Osteoblast (primary cell): ENCODE measurements around the gene NIT1. TPM values are rescaled to one million over a fixed set of nuclear protein-coding genes. Genes with fewer than 3 reads are reported as not detected.

Experiments used
- DNase-seq: peaks from one replicate; pipeline ENCODE4 v3.0.0; 2011; ENCODE audit warnings: low spot score, mixed read lengths; ENCODE audit not compliant: insufficient read length; ENCODE audit errors: missing footprints
- H2AFZ ChIP-seq: 2 replicates; pipeline ENCODE4 v1.6.0; 2011; ENCODE audit warnings: mild to moderate bottlenecking, low read length
- H3K27ac ChIP-seq: 2 replicates; pipeline ENCODE4 v1.5.1; 2011; ENCODE audit warnings: mild to moderate bottlenecking, low read depth, low read length, moderate library complexity
- H3K27me3 ChIP-seq: 2 replicates; pipeline ENCODE4 v1.6.0; 2012; ENCODE audit warnings: mild to moderate bottlenecking, control low read depth, inconsistent platforms, low read length, moderate library complexity; ENCODE audit not compliant: insufficient read depth
- H3K36me3 ChIP-seq: 2 replicates; pipeline ENCODE4 v1.5.1; 2011; ENCODE audit warnings: mild to moderate bottlenecking, low read length, control low read depth, moderate library complexity; ENCODE audit not compliant: insufficient read depth
- H3K4me1 ChIP-seq: 2 replicates; pipeline ENCODE4 v1.5.1; 2011; ENCODE audit warnings: mild to moderate bottlenecking, low read length, control low read depth, moderate library complexity; ENCODE audit not compliant: insufficient read depth
- H3K4me2 ChIP-seq: 2 replicates; pipeline ENCODE4 v1.6.0; 2011; ENCODE audit warnings: mild to moderate bottlenecking, low read length; ENCODE audit not compliant: insufficient read depth
- H3K4me3 ChIP-seq: fragments of 200-600 bp; sonication (generic); 3 replicates; pipeline ENCODE4 v1.5.1; 2012; ENCODE audit warnings: mild to moderate bottlenecking, low read length, inconsistent platforms; ENCODE audit not compliant: insufficient read depth
- H3K79me2 ChIP-seq: 2 replicates; pipeline ENCODE4 v1.6.0; 2012; ENCODE audit warnings: mild to moderate bottlenecking, low read length, control low read depth, inconsistent platforms; ENCODE audit not compliant: insufficient read depth
- H3K9me3 ChIP-seq: 2 replicates; pipeline ENCODE4 v1.5.1; 2011; ENCODE audit warnings: low read depth, low read length, control low read depth
- H4K20me1 ChIP-seq: 2 replicates; pipeline ENCODE4 v1.6.0; 2012; ENCODE audit warnings: mild to moderate bottlenecking, low read length, control low read depth; ENCODE audit not compliant: insufficient read depth
- total RNA-seq: library from RNA; depleted of rRNA; stranded (reverse); fragments of >200 nt; gene quantifications from 2 replicates; pipeline ENCODE4 v1.2.3, GENCODE V29; 2012
- TF ChIP-seq, protein P1 (sequence below): IDR thresholded peaks from 2 replicates; pipeline ENCODE4 v1.5.1; 2011; ENCODE audit warnings: mild to moderate bottlenecking, low read depth, low read length, moderate library complexity; ENCODE audit errors: extremely low read depth

The NIT1 gene
- total RNA-seq, 1 donor, result 23.9 TPM

DNA sequence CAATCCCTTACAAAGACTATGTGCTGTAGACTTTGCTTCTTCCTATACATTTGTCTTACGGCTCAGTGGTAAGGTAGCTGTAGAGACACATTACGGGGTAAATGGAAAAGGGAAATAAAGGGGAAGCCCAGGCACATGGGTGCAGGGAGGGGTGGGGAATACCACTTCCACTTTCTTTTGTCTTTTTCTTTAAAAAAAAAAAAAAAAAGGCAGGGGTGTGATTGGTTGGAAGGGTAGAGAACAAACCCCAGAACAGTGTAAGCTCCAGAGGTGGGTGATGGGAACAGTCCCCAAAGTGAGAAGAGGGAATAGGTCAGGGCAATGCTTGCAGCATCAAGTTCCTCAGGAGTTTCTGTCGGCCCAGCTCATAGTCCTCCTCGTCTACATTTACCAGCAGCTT lies 3.9 kb downstream of the NIT1 start:
- H3K79me2 ChIP-seq, result peaks cover 59% of the 10 kb centered on the region

DNA sequence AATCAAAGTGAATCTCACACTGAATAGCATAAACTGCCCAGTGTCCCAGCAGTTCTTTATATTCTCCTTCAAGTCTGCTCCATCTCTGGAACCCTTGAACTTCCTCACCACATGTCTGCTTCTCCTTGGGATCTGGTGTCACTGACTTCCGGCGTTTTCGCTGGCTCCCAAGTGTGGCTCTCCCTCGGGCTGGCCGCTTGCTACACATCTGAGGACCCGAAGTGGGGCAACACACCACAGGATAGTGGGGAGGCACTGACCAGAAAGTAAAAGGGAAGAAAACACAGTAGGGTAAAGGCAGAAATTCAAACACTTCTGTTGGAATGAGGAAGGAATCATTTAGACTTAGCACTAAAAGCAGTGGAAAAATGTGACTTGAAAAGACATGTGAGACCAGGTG lies 5.1 kb downstream of the NIT1 start:
- no peak overlapping the region for H3K4me3 ChIP-seq
- H4K20me1 ChIP-seq, result peaks cover 18% of the 10 kb centered on the region
- no peak overlapping the region for H2AFZ ChIP-seq
- no peaks in the 10 kb centered on the region for H3K9me3 ChIP-seq
- DNase-seq, result no peak
- peaks cover 60% of the 10 kb centered on the region for H3K79me2 ChIP-seq
- H3K36me3 ChIP-seq, result peaks cover 58% of the 10 kb centered on the region
- H3K4me1 ChIP-seq, result peaks cover 18% of the 10 kb centered on the region
- no peak overlapping the region for H3K27ac ChIP-seq
- TF ChIP-seq, protein P1, sequence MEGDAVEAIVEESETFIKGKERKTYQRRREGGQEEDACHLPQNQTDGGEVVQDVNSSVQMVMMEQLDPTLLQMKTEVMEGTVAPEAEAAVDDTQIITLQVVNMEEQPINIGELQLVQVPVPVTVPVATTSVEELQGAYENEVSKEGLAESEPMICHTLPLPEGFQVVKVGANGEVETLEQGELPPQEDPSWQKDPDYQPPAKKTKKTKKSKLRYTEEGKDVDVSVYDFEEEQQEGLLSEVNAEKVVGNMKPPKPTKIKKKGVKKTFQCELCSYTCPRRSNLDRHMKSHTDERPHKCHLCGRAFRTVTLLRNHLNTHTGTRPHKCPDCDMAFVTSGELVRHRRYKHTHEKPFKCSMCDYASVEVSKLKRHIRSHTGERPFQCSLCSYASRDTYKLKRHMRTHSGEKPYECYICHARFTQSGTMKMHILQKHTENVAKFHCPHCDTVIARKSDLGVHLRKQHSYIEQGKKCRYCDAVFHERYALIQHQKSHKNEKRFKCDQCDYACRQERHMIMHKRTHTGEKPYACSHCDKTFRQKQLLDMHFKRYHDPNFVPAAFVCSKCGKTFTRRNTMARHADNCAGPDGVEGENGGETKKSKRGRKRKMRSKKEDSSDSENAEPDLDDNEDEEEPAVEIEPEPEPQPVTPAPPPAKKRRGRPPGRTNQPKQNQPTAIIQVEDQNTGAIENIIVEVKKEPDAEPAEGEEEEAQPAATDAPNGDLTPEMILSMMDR, result no peak
- no peaks in the 10 kb centered on the region for H3K27me3 ChIP-seq
- no peak overlapping the region for H3K4me2 ChIP-seq

More for the DNA sequence above, 3.9 kb downstream of the NIT1 start:
- no peak overlapping the region for H3K4me3 ChIP-seq
- H3K36me3 ChIP-seq, result peaks cover 58% of the 10 kb centered on the region
- H4K20me1 ChIP-seq, result peaks cover 17% of the 10 kb centered on the region
- no peak for DNase-seq
- H3K9me3 ChIP-seq, result no peaks in the 10 kb centered on the region
- no peak overlapping the region for H3K27ac ChIP-seq
- no peaks in the 10 kb centered on the region for H3K27me3 ChIP-seq
- no peak overlapping the region for H2AFZ ChIP-seq
- no peak overlapping the region for H3K4me2 ChIP-seq
- TF ChIP-seq, protein P1, result no peak
- peaks cover 22% of the 10 kb centered on the region for H3K4me1 ChIP-seq

DNA sequence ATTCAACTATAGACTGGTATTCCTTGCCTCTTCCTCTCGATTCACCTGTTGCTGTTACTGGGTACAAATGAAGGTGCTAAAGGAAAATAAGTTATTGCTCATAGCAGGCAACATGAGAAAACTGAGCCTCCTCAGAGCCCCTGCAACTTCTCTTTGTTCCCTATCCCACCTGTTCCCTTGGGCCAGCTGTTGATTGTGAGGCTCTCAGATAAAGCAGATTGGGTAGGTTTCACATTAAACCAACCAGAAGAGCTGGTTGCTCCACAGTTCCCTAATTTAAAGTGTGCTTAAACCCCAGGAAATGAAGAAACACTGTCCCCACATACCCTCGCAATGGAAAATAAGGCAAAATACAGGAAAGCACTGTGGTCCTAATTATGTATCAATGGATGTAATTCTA lies 9.7 kb downstream of the NIT1 start:
- no peak for DNase-seq
- Histone ChIP-seq H3K4me2 (no peak overlapping the region), H2AFZ (no peak overlapping the region), H3K27me3 (no peaks in the 10 kb centered on the region), H3K4me3 (no peak overlapping the region), H3K4me1 (peaks cover 13% of the 10 kb centered on the region), H3K79me2 (peaks cover 87% of the 10 kb centered on the region), H4K20me1 (peaks cover 26% of the 10 kb centered on the region), H3K27ac (no peak overlapping the region), H3K9me3 (no peaks in the 10 kb centered on the region), H3K36me3 (peaks cover 46% of the 10 kb centered on the region)
- TF ChIP-seq, protein P1, result no peak

DNA sequence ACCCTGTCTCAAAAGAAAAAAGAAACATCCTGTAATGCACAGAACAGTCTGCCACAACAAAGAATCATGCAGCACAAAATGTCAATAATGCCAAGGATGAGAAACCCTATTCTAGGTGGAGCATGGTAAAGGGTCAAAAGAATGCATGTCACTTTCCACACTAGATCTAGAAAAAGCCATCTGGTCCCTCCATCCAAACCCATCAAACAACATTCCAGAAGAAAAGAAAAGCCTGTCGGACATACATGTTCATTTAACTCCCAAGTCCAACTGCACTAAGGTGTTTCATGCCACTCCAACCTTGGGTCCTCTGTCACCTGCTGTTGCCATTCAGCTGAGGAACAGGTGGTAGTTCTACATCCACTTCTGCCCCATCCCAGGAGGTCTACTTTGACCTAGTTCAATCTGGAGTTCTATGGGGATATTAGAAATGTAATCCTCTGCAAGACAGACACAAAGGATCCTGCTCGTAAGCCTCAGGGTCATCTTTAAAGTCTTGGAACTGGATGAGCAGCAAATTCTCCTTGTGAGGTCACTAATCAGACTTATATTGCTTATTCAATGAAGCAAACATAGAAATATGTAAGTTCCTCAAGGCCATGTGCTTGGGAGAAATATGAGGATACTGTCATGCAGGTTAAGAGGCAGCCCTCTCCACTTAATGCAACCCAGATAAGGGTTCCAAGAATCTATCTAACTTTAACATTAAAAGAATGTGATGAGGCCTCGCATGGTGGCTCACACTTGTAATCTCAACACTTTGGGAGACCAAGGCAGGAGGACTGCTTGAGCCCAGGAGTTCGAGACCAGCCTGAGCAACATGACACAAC lies 10.9 kb downstream of the NIT1 start:
- Histone ChIP-seq H3K36me3 (peaks cover 36% of the 10 kb centered on the region), H3K9me3 (no peaks in the 10 kb centered on the region), H3K4me1 (peaks cover 20% of the 10 kb centered on the region), H4K20me1 (peaks cover 26% of the 10 kb centered on the region), H3K79me2 (peaks cover 96% of the 10 kb centered on the region), H3K4me3 (no peak overlapping the region), H3K27ac (no peak overlapping the region), H2AFZ (no peak overlapping the region), H3K4me2 (no peak overlapping the region), H3K27me3 (no peaks in the 10 kb centered on the region)
- no peak for DNase-seq
- TF ChIP-seq, protein P1, result no peak
